Suppressor macrophage treated with lipopolysaccharide for 1 hour (primary cell): ENCODE data around the gene NID2.
A peak's percentile ranks its signal among the peaks of the same experiment; 100 is the strongest.

Experiments
- DNase-seq, 3 donors: peaks; one replicate each; pipeline ENCODE4 v3.0.0-alpha.2; 2020 to 2022

Gene NID2

DNA sequence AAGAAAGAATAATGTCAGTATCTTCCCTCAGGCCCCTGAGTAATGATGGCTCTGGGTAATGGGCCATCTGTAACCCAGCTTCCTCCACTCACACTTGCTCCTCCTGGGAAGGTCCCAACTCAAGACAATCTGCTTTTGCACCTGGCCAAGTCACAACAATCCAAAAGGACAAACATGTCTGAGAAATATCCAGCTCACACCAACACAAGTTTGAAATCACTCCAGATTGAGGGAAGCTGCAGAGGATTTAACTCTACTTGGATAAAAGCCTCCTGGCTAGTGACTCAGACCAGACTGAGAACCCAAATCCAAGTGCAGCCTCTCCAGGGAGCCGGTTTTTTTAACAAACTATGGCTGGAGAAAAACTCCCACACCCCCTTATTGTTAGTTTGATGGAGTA is 45.3 kb downstream of the NID2 start:
- no peak for DNase-seq

GRCh38 chr14:52021957-52022600 is 46.8 kb downstream of the NID2 start:
- no peak for DNase-seq

DNA sequence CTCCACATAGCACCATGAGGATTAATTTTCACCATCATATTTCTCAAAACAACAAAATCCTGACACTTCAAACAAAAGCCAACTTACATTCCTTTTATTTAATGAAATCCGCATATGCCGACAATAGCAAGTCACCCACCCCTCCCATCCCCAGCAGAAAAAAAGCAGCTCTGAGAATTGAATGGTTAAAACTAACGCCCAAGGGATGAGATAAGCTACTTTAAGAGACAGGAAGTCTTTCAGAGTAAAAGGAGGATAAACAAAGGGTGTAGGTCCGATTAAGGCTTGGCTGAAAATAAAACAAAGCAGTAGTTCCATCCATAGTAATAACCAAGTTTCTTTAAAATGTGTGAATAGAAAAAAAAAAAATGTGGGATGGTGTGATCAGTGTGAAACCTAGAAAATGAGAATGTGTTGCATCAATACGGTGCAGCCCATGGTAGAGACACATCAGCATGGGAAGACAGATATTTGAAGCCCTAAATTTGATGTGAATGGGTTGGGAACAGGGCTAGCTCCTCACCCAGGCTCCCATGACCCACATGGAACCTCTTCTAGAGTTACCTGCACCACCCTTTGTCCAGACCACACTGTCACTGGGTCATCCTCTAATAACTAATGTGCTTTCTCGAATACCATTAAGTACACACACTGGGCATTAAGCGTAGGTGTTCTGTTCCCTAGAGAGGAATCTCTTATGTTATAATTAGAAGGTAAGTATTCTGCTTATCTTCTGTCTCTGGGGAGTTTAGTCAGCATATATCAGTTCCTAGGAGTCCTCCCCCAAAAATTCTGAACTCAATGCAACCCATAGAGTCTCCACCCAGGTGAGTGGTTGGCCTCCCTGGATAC is 47.8 kb downstream of the NID2 start:
- no peak for DNase-seq

- no peak for DNase-seq
These were observed 48.6 kb downstream of the NID2 start for GRCh38 chr14:52020161-52020714.

DNA sequence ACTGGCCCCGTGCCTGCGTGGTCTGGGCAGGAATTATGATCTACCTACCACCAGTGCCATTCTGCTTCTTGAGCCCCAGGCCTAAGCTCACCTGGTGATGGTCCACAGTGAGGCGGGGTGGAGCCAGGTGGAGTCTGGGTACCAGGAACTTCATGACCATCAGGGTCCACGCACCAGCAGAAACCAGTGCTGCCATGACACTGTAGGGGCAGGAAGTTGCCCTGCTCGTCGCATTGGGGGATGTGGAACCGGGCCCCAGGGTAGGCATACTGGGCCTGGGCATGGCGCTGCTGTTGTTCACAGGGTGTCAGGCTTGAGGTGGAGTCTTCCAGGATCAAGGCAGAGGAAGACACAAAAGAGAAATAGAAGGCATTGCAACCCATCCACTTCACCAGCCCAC is 49.9 kb downstream of the NID2 start:
- DNase-seq: no peak

GRCh38 chr14:52018252-52018651 is 50.6 kb downstream of the NID2 start:
- no peak for DNase-seq

GRCh38 chr14:52015411-52016030 is 53.3 kb downstream of the NID2 start:
- DNase-seq: peak in 1 of 3 donors; percentile 11

DNA sequence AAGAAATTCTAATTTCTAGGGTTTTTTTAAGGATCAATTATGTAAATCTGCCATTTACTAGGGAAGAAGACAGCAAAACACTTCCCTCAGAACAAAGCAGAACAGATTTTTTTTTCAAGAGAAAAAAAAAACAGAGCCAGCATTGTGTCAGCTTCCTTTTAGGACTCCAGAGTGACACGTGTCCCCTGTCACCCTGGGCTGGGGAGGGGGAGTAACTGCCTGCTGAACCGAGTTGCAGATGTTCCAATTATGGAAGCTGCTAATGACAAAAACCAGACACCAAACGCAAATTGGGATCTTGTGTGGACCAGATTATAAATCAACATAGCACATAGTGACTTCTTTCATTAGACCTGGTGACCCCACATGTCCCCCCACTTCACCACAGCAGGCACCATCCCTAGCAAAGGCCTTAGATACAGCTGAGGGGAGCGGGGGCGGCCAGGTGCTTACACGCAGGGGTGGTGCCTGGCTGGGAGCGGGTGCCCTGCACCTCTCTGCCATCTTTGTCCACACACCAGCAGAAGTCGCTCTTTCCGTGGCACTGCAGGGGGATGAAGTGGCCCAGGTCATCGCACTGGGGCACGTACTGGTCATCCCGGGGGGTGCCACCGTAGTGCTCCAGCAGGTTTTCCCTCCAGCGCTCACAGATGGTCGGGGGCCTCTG is 54.1 kb downstream of the NID2 start:
- DNase-seq: peak in 2 of 3 donors; percentile 16 to 30

DNA sequence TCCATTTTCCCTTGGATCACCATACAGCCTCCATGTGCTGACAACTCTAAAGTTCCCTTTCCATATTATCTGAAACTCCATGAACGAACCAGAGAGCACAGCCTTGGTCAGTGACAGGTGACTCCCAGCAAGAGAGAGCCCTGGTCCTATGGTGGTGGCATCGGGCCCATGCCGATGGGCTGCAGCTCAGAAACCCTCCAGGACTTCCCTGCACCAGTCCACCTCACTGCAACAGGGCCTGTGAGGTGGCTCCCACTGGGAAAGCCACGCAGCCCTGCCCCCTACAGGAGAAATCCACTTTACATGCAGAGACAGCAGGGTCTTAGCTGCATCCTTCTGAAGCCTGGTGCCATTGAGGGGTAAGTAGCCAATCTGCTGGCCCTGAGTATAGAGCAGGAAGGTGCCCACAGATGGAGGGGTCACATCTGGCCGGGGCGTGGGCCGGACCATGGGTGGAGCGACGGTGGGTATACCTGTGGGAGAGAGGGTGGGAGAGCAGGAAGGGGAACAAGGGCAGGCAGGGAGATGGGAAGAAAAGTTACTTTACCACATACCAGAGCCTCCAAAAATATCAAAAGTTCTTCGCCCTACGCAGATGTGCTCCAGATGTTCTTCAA is 54.8 kb downstream of the NID2 start:
- no peak for DNase-seq

- DNase-seq: no peak
These were observed 56.2 kb downstream of the NID2 start for GRCh38 chr14:52012635-52013034.

- DNase-seq: no peak
These were observed 57.3 kb downstream of the NID2 start for GRCh38 chr14:52011523-52011922.

DNA sequence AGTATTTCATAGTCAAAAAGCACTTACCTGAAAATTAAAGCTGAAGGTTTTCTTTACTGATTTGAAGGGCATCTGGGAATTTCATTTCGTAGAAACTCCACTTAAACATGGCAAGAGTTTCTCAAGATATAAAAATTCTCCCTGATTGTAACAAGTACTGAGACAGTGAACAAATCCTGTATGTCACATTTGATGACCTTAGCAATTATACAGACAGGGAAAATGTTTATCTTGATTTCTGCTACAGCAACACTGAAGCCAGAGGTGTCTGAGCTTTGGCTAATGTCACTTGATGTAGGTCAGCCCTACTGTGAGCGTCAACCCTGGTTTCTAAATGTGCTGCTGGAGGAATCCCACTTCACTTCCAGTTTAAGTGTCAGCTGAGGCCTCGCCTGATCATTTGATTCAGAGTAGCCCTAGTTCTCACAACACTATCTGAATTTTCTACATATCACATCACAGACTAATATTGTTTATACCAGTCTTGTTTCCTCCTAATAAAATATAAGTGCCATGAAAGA is 58.6 kb downstream of the NID2 start:
- no peak for DNase-seq

- DNase-seq: no peak
These were observed 60.7 kb downstream of the NID2 start for GRCh38 chr14:52008136-52008535.

GRCh38 chr14:52007637-52008036 is 61.2 kb downstream of the NID2 start:
- no peak for DNase-seq

GRCh38 chr14:52007211-52007610 is 61.6 kb downstream of the NID2 start:
- DNase-seq: no peak

GRCh38 chr14:52006361-52006760 is 62.5 kb downstream of the NID2 start:
- no peak for DNase-seq

- DNase-seq: no peak
These were observed 63.2 kb downstream of the NID2 start for GRCh38 chr14:52005625-52006024.

- DNase-seq: no peak
These were observed 65.5 kb downstream of the NID2 start for GRCh38 chr14:52003324-52003723.

- no peak for DNase-seq
These were observed 66.3 kb downstream of the NID2 start for GRCh38 chr14:52002542-52002941.

DNA sequence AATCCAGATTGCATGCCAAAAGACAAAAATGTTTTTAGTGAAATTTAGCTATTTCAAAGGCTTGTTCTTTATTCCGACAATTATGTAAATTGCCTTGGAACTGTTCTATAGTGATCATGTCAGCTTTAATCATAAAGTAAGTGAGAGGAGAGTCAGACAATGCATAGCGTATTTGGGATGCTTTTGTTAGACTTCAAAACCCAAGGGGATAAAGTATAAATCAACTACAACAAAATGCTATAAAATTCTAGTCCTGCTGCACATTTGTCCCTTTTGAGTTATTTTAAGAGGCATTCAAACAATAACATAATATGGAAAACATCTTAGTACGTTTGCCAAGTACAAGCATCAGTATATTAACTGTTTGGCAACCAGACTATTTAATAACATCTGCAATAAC is 68.2 kb downstream of the NID2 start:
- DNase-seq: no peak

- no peak for DNase-seq
These were observed 68.8 kb downstream of the NID2 start for GRCh38 chr14:52000019-52000582.

DNA sequence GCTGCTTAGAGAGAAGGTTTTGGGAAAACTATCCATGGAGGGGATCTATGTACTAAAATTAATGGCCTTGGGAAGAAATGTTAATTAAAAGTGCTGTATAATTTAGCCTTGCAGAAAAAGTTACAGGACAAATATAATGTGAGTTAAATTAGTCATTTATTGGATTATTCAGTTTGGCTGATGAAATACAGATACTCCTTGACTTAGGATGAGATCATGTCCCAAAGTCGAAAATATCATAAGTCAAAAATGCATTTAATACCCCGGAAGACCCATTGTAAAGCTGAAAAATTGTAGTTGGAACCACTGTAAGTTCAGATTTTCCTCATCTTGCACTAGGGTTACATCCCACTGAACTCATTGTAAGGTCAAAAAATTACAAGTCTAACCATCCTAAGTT is 69.8 kb downstream of the NID2 start:
- no peak for DNase-seq
